Vagina (tissue), 2 donors: Measurements from ENCODE around the gene PCDH1.

Source experiments
- POLR2A ChIP-seq, 2 donors: fragments of 450-650 bp; IDR thresholded peaks; one replicate each; pipeline ENCODE4 v1.6.1; 2017; ENCODE audit warnings: antibody characterized with exemption in 2 of 2, mild to moderate bottlenecking in 2 of 2, moderate library complexity in 2 of 2
- TF ChIP-seq, protein P1 (sequence below), 3 experiments: fragments of 450-650 bp in 2 of 3; fragments of 200-600 bp in 1 of 3; sonication (generic) in 1 of 3; IDR thresholded peaks; one replicate each; pipeline ENCODE4 v1.5.1; 2017 to 2019; ENCODE audit warnings: antibody characterized with exemption in 3 of 3, mild to moderate bottlenecking in 2 of 3, moderate library complexity in 2 of 3

DNA sequence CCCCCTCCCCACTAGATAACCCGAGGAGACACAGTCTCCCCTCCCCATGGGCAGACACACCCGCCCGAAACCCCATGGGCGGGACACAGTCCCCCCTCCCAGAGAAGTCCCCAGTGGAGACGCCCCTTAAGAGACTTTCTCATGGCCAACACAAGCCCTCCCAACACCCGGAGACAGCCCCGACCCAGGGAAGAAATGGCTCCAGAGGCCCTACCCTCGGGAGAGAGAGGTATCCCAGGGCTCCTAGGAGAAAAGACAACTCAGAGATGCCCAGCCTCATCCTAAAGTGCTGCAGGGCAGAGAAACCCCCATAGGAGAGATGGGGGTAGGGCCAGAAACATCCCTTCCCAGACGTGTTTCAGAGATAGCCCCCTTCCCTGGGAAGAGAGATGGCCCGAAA lies 27.4 kb downstream of the PCDH1 start:
- TF ChIP-seq, protein P1, sequence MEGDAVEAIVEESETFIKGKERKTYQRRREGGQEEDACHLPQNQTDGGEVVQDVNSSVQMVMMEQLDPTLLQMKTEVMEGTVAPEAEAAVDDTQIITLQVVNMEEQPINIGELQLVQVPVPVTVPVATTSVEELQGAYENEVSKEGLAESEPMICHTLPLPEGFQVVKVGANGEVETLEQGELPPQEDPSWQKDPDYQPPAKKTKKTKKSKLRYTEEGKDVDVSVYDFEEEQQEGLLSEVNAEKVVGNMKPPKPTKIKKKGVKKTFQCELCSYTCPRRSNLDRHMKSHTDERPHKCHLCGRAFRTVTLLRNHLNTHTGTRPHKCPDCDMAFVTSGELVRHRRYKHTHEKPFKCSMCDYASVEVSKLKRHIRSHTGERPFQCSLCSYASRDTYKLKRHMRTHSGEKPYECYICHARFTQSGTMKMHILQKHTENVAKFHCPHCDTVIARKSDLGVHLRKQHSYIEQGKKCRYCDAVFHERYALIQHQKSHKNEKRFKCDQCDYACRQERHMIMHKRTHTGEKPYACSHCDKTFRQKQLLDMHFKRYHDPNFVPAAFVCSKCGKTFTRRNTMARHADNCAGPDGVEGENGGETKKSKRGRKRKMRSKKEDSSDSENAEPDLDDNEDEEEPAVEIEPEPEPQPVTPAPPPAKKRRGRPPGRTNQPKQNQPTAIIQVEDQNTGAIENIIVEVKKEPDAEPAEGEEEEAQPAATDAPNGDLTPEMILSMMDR (IDR thresholded peaks at IDR 0.05): no peak
- no peak for TF ChIP-seq POLR2A (IDR thresholded peaks at IDR 0.05)
